GM18511 (cell line): ENCODE measurements around the gene LRP8.
"Not testable (repeated sequence)": the region's sequence is repeated elsewhere in the genome, so short reads cannot be mapped to it uniquely, and the experiment has no call there.

Source experiments
- ATAC-seq: cut with Tn5 transposase; IDR thresholded peaks from one replicate; pipeline ENCODE4 v1.9.1; 2021; ENCODE audit warnings: mild to moderate bottlenecking, moderate library complexity; ENCODE audit not compliant: unreplicated experiment

LRP8 gene

GRCh38 chr1:53285969-53286760 lies 41.7 kb downstream of the LRP8 start:
- no peak for ATAC-seq

- no peak for ATAC-seq
These were observed 42.3 kb downstream of the LRP8 start for GRCh38 chr1:53285546-53285945.

GRCh38 chr1:53284224-53285020 lies 43.4 kb downstream of the LRP8 start:
- no peak for ATAC-seq

GRCh38 chr1:53283156-53283555 lies 44.7 kb downstream of the LRP8 start:
- not testable (repeated sequence) for ATAC-seq

GRCh38 chr1:53281133-53281532 lies 46.7 kb downstream of the LRP8 start:
- ATAC-seq, result no peak

- ATAC-seq, result no peak
These were observed 47.4 kb downstream of the LRP8 start for GRCh38 chr1:53280496-53280895.

- ATAC-seq, result no peak
These were observed 48.3 kb downstream of the LRP8 start for GRCh38 chr1:53279296-53280200.

GRCh38 chr1:53278298-53278725 lies 49.6 kb downstream of the LRP8 start:
- no peak for ATAC-seq

- ATAC-seq, result no peak
These were observed 50.5 kb downstream of the LRP8 start for GRCh38 chr1:53277326-53277725.

GRCh38 chr1:53276902-53277281 lies 51.0 kb downstream of the LRP8 start:
- no peak for ATAC-seq

- ATAC-seq, result no peak
These were observed 51.5 kb downstream of the LRP8 start for GRCh38 chr1:53276153-53276901.

- ATAC-seq, result no peak
These were observed 52.3 kb downstream of the LRP8 start for GRCh38 chr1:53275566-53275965.

- no peak for ATAC-seq
These were observed 53.2 kb downstream of the LRP8 start for GRCh38 chr1:53274541-53275185.

GRCh38 chr1:53274026-53274425 lies 53.8 kb downstream of the LRP8 start:
- no peak for ATAC-seq

GRCh38 chr1:53273526-53273925 lies 54.3 kb downstream of the LRP8 start:
- no peak for ATAC-seq

GRCh38 chr1:53272349-53272748 lies 55.5 kb downstream of the LRP8 start:
- no peak for ATAC-seq

GRCh38 chr1:53271446-53272090 lies 56.3 kb downstream of the LRP8 start:
- no peak for ATAC-seq

GRCh38 chr1:53270873-53271272 lies 57.0 kb downstream of the LRP8 start:
- ATAC-seq, result no peak

- no peak for ATAC-seq
These were observed 57.8 kb downstream of the LRP8 start for GRCh38 chr1:53270107-53270506.
